DND-41 (cell line): ENCODE measurements around the gene KCTD18.

Experiments used
- EZH2 ChIP-seq: IDR thresholded peaks from 3 replicates; pipeline ENCODE4 v1.6.1; 2012; ENCODE audit warnings: borderline replicate concordance, low read depth, mild to moderate bottlenecking, moderate library complexity, low read length, inconsistent platforms; ENCODE audit not compliant: severe bottlenecking
- TF ChIP-seq, protein P1 (sequence below): IDR thresholded peaks from 2 replicates; pipeline ENCODE4 v1.5.1; 2012; ENCODE audit warnings: borderline replicate concordance, low read length, moderate library complexity, mild to moderate bottlenecking; ENCODE audit not compliant: poor library complexity, severe bottlenecking; ENCODE audit errors: extremely low read depth

DNA sequence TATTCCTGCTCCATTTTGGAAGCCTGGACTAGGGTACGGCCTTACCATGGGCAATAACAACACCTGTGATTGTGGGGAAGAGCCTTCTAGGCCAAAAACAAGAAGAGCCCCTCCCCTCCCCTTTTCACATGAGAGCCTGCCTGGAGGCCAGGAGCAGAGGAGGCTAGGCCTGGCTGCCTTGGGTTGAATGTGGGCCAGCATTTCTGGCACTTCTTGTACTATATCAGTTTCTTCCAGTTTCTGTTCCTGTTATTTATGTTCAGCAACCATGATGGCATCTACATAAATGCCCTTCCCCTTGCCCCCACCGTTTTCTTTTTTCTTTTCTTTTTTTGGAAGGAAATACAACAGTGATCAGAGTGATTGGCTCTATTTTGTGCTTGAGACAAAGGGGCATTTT, 58.4 kb downstream of the KCTD18 start:
- TF ChIP-seq, protein P1, sequence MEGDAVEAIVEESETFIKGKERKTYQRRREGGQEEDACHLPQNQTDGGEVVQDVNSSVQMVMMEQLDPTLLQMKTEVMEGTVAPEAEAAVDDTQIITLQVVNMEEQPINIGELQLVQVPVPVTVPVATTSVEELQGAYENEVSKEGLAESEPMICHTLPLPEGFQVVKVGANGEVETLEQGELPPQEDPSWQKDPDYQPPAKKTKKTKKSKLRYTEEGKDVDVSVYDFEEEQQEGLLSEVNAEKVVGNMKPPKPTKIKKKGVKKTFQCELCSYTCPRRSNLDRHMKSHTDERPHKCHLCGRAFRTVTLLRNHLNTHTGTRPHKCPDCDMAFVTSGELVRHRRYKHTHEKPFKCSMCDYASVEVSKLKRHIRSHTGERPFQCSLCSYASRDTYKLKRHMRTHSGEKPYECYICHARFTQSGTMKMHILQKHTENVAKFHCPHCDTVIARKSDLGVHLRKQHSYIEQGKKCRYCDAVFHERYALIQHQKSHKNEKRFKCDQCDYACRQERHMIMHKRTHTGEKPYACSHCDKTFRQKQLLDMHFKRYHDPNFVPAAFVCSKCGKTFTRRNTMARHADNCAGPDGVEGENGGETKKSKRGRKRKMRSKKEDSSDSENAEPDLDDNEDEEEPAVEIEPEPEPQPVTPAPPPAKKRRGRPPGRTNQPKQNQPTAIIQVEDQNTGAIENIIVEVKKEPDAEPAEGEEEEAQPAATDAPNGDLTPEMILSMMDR, result no peak
- no peak for TF ChIP-seq EZH2
